Measurements from ENCODE around the gene EIF3A. TPM values are rescaled to one million over a fixed set of nuclear protein-coding genes. Genes with fewer than 3 reads are reported as not detected.
"Not testable (repeated sequence)": the region's sequence is repeated elsewhere in the genome, so short reads cannot be mapped to it uniquely, and the experiment has no call there.

EIF3A gene, protein sequence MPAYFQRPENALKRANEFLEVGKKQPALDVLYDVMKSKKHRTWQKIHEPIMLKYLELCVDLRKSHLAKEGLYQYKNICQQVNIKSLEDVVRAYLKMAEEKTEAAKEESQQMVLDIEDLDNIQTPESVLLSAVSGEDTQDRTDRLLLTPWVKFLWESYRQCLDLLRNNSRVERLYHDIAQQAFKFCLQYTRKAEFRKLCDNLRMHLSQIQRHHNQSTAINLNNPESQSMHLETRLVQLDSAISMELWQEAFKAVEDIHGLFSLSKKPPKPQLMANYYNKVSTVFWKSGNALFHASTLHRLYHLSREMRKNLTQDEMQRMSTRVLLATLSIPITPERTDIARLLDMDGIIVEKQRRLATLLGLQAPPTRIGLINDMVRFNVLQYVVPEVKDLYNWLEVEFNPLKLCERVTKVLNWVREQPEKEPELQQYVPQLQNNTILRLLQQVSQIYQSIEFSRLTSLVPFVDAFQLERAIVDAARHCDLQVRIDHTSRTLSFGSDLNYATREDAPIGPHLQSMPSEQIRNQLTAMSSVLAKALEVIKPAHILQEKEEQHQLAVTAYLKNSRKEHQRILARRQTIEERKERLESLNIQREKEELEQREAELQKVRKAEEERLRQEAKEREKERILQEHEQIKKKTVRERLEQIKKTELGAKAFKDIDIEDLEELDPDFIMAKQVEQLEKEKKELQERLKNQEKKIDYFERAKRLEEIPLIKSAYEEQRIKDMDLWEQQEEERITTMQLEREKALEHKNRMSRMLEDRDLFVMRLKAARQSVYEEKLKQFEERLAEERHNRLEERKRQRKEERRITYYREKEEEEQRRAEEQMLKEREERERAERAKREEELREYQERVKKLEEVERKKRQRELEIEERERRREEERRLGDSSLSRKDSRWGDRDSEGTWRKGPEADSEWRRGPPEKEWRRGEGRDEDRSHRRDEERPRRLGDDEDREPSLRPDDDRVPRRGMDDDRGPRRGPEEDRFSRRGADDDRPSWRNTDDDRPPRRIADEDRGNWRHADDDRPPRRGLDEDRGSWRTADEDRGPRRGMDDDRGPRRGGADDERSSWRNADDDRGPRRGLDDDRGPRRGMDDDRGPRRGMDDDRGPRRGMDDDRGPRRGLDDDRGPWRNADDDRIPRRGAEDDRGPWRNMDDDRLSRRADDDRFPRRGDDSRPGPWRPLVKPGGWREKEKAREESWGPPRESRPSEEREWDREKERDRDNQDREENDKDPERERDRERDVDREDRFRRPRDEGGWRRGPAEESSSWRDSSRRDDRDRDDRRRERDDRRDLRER (N-terminal part only)
- polyA plus RNA-seq (ENCODE audit: insufficient read length in 4 of 4) = 100 to 1,000 TPM; 173 to 197 (median 190) TPM

DNA sequence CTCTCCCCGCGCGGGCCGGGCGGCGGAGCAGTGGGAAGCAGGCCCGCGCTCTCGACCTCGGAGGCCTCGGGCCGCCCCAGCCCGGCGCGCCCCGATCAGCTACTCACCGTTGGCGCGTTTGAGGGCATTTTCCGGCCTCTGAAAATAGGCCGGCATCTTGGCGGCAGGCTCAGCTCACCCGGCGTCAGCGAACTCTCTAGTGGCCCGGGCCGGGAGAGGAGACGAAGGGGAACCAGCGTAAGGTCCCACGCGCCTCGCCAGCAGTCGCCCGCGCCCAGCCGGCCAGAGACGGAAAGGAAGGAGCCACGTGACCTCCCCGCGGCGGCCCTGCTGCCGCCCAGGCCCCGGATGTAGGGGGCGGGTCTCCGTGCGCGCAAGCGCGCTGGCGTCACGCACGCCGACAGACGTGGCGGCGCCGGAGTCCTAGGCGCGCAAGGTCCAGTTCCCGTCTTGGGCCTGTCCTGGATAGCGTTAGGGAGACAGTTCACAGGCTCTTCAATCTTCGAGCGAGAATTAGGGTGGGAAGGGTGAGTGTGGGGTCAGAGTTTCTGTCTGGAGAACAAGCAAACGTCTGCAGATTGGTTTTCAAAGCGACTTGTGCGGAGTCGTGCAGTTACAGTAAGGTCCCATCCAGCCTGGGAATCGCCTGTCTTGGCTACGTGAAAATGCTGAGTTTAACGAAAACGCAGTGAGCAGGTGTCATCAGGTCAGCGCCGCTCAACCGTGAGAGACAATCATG, at the start of gene EIF3A:
TSS of gene EIF3A (minus strand) at position 297 of the 739 bp plus-strand sequence. CDS start at position 156, 141 bp downstream.
- peak; percentile 82 to 97 (median 88) for DNase-seq (ENCODE audit: low read depth in 4 of 4, low spot score in 2 of 4)

DNA sequence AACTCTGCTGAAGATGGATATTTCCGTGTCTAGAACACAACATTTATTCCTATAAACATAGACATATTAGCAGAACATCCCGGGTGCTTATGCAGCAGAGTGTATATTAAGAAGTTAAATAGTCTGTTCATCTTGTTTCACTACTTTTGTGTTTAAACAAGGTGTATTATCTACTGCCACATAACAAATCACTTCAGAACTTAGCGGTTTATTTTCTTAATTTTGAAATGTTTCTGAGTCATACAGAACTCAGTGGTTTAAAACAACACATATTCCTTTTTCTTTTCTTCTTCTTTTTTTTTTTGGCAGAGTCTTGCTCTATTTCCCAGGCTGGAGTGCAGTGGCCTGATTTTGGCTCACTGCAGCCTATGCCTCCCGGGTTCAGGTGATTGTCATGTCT, 49.1 kb upstream of the EIF3A start:
- no peak for DNase-seq (ENCODE audit: low read depth in 4 of 4, low spot score in 2 of 4)

DNA sequence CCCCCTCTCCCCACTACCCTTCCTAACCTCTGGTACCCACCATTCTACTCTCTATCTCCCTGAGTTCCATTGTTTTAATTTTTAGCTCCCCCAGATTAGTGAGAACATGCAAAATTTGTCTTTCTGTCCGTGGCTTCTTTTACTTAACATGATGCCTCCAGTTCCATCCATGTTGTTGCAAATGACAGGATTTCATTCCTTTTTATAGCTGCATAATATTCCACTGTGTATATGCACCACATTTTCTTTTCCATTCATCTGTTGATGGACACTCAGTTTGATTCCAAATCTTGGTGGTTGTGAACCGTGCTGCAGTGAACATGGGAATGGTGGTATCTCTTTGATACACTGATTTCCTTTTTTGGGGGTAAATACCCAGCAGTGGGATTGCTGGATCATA, 45.3 kb upstream of the EIF3A start:
- no peak for DNase-seq (ENCODE audit: low read depth in 4 of 4, low spot score in 2 of 4)

DNA sequence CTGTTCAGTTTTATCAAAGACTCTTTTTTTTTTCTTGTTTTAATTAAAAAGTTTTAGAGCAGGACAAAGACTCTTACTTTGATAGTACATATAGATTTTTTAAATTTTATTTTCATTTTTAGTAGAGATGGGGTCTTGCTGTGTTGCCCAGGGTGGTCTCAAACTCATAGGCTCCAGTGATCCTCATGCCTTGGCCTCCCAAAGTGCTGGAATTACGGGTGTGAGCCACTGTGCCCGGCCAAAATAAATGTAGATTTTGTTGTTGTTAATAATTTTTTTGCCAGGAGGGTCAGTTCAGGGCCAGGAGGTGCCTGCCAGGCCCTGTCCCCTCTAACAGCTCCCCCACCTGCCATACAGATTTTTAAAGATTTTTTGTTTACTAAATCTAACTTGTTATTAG, 40.3 kb upstream of the EIF3A start:
- no peak for DNase-seq (ENCODE audit: low read depth in 4 of 4, low spot score in 2 of 4)

DNA sequence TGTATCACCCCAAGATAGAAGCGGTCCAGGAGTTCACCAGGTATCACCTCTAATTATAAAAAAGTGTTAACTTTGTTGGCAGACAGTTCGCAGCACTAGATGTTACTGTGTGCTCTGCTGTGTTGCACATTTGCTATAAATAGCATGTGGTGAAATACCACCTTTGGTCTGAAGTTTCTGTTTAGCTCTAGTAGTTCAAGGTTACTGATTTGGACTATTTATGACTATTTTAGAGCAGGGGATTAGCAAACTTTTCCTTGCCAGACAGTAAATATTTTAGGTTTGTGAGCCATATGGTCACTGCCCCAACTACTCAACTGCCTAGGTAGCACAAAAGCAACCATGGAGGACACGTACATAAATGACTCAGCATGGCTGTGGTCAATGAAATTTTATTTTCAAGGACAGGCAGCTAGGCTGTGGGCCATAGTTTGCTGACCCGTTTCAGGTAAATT, 39.8 kb upstream of the EIF3A start:
- DNase-seq (ENCODE audit: low read depth in 4 of 4, low spot score in 2 of 4) = no peak

DNA sequence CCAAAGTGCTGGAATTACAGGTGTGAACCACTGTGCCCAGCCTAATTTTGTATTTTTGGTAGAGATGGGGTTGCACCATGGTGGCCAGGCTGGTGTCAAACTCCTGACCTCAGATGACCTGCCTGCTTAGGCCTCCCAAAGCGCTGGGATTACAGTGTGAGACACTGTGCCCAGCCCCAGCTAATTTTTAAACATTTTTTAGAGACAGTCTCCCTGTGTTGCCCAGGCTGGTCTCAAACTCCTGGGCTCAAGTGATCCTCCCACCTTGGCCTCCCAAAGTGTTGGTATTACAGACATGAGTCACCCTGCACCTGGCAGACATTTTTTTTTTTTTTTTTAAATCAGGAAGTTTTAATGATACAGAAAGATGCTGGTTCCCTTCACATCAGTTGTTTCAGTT, 38.8 kb upstream of the EIF3A start:
- DNase-seq (ENCODE audit: low read depth in 4 of 4, low spot score in 2 of 4) = no peak

DNA sequence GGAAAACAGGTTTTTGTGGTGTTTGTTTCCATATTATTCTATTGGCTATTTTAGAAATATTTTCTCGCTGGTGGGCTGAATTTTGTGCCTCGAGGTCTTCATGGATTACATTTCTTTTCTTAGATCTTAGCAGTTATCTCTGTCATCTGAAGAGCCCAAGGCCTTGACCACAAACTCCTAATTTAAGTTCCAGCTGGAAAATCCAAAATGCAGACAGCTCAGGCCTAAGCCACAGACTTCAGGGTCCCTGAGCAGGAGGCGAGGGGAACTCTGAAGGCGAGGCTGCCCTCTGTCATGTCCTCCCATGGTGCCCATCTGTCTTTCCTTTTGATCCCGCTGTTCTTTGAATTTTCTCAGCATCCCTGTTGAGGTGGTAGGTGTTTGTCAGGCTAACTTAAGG, 37.6 kb upstream of the EIF3A start:
- DNase-seq (ENCODE audit: low read depth in 4 of 4, low spot score in 2 of 4) = no peak

DNA sequence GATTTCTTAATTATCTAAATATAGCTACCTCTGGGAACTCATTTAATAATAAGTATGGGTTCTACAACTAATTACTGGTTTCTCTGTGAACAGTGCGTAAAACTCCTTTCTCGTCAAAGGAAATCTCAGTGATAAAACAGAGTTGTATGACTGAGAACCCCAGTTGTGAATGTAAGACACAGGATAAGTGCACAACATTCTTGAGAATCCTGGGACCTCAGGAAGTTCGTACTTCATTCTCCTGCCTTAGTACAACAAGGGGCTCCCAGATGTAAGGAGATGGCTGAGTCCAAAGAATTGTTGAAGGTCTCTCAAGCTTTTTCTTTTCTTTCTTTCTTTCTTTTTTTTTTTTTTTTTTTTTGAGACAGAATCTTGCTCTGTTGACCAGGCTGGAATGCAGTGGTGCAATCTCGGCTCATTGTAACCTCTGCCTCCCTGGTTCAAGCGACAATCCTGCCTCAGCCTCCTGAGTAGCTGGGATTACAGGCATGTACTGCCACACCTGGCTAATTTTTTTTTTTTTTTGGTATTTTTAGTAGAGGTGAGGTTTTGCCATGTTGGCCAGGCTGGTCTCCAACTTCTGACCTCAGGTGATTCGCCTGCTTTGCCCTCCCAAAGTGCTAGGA, 35.8 kb upstream of the EIF3A start:
- no peak for DNase-seq (ENCODE audit: low read depth in 4 of 4, low spot score in 2 of 4)

DNA sequence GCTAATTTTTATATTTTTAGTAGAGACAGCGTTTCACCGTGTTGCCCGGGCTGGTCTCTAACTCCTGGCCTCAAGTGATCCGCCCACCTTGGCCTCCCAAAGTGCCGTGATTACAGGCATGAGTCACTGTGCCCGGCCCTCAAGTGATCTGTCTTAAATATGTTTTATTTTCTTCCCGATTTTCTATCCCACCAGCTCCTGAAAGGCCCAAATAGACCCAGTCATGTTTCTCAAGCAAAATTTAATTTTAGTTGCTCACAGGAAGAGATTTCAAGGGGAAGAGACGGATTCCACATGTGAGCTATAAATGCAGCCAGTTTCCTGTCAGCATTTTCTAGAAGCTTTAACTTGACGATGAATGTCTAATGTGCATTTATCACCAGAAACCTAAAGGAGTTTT, 35.3 kb upstream of the EIF3A start:
- DNase-seq (ENCODE audit: low read depth in 4 of 4, low spot score in 2 of 4) = no peak

DNA sequence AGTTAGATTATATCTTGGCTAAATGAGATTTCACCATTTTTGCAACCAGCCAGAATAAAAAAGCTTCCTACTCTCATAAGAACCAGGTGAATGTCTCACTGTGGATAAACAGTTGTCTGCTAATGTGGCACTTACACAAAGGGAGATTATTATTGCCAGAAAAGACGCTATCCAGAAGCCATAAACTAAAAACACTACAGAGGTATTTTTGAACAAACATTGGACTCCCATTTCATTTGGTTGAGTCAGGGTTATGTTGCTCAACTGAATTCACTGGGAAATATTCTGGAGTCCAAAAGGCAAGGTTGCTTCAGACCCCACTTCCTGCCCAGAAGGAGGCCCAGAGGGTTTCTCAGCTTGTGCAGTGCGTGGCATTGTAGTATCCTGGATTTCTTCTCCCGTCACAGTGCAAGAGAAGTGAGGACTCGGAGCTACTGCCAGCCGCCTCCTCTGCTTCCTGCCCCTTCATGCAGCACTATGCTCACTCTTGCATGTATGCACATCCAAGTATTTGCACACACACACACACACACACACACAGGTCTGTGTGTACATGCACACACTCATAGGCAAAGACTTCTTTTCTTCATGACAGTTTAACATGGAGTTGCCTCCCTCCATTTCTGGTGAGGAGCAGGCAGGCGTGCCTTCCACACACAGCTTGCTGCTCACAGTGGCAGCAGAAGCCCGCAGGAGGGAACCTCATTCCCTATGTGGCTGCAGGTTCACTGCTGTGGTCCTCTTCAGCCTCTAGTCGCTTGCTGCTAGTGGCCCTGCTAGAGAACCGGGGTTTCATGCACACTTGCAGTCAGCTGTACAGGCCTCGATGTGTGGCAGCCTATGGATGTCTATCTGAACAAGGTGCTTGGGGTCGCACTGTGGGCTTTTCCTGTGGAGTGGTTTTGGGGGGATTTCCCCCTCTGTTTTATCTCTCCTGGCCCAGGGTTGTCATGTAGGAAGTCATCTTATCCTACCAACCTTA, 33.4 kb upstream of the EIF3A start:
- no peak for DNase-seq (ENCODE audit: low read depth in 4 of 4, low spot score in 2 of 4)

DNA sequence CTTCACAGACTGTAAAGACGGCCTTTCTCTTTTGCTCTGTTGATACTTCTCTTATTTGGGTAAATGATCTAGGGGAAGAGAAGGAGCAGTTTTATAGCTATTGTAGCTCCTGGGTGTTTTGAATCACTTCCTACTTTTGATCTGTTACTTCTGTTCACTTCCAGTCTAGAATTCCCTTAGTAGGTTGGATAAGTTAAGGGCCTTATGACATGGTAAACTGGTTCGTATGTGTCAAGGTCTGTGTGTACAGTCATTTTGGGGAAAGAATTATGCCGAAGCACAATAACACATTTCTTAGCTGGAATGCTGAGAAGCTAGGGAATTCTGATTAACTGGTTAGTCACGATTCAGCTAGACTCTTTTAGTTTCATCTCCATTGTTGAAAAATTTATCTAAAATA, 31.4 kb upstream of the EIF3A start:
- DNase-seq (ENCODE audit: low read depth in 4 of 4, low spot score in 2 of 4) = no peak

DNA sequence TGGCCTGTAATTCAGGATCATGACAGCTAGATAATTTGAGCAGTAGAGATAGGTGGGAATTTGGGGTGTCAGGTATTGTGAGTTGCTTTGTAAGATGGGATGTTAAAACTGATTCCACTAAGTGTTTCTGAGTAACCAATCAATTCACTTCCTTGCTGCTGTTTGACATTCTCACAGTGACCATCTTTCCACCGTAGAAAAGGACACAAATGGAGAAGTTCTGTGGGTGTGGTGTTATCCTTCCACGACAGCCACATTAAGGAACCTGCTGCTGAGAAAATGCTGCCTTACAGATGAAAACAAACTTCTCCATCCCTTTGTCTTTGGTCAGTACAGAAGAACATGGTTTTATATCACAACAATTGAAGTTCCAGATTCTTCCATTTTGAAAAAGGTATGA, 27.2 kb upstream of the EIF3A start:
- not testable (repeated sequence) for DNase-seq (ENCODE audit: low read depth in 4 of 4, low spot score in 2 of 4)

DNA sequence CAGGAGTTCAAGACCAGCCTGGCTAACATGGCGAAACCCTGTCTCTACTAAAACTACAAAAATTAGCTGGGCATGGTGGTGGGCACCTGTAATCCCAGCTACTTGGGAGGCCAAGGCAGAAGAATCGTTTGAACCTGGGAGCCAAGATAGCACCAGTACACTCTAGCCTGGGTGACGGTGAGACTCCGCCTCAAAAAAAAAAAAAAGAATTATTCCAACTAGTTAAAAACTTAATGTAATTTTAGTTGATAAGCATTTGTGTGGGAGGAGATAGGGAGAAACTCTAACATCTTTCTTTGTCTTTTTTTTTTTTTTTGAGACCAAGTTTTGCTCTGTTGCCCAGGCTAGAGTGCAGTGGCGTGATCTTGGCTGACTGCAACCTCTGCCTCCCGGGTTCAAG, 26.5 kb upstream of the EIF3A start:
- not testable (repeated sequence) for DNase-seq (ENCODE audit: low read depth in 4 of 4, low spot score in 2 of 4)

DNA sequence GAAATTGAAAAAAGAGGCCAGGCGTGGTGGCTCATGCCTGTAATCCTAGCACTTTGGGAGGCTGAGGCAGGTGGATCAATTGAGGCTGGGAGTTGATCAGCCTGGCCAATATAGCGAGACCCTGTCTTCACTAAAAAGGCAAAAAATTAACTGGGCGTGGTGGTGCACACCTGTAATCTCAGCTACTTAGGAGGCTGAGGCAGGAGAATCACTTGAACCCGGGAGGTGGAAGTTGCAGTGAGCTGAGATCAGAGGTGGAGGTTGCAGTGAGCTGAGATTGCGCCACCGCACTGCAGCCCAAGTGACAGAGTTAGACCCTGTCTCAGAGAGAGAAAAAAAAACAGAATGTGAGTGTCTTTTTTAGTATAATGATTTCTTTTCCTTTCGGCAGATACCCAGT, 25.3 kb upstream of the EIF3A start:
- DNase-seq (ENCODE audit: low read depth in 4 of 4, low spot score in 2 of 4) = not testable (repeated sequence)

DNA sequence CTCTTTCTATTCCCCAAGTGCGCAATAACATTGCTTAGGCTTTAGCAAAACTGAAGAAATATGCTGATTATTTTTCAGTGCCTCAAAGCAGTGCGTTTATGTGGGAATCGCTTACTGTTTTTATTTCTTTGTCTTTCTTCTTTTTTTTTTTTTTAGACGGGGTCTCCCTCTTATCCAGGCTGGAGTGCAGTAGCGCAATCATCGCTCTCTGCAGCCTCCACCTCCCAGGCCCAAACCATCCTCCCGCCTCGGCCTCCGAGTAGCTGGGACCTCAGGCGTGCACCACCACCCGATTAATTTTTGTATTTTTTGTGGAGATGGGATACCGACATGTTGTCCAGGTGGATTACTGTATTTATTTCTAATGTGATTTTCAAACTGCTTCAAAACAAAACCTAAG, 24.5 kb upstream of the EIF3A start:
- DNase-seq (ENCODE audit: low read depth in 4 of 4, low spot score in 2 of 4) = no peak

DNA sequence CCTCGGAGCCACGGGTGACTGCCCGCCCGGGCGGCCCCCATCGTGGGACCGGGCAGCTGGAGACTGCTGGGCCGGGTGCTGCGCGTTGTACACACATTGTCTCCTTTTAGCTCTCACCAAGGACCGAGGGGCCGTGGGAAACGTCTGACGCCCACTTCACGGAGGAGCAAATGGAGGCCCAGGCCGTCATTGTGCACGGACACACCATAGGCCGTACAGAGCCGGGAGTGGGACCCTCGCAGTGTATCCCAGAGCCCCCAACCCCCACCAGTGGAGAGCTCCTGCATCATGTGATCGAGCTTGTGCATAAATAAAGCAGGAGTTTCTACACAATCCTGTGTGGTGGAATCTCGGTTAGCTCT, 24.0 kb upstream of the EIF3A start:
- peak in 2 of 4 donors; percentile 15 to 24 for DNase-seq (ENCODE audit: low read depth in 4 of 4, low spot score in 2 of 4)

DNA sequence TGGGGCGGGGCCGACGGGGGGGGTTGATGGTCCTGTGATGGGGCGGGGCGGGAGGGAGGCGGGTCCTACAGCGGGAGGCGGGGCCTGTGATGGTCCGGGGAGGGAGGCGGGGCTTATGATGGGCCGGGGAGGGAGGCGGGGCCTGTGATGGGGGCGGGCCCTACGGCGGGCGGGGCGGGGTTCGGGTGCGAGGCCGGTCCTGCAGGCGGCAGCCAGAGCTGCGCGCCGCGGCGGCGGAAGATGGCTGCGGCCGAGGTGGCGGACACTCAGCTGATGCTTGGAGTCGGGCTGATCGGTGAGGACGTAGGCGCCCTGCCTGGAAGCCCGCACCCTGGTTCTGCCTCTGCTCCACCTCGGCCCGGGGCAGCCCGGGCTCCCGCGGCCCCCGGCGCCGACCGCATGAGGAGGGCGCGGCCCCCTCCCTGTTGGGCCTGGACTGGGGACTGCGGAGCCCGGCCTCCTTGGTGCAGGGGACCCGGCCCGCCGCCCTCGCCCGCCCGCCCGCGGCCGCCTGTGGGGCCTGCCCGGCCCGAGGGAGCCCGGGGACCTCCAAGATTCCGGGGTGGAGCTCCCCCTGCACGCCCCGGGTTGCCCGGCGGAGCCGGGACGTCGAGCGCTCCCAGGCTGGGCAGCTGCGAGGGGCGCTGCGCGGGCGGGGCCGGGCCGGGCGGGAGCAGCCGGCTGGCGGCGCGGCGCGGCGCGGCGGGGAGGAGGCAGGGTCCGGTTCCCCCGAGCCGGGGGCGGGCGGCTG, 23.5 kb upstream of the EIF3A start, which contains the start of gene DENND10:
TSS of gene DENND10 (plus strand) at position 211 of the 751 bp plus-strand sequence. CDS start at position 241, 30 bp downstream.
- DNase-seq (ENCODE audit: low read depth in 4 of 4, low spot score in 2 of 4) = peak; percentile 29 to 69 (median 50)
